SKM-1 treated with dmso at 0.1 percent for 144 hours (cell line): ENCODE data around the gene GREB1L.
A peak's percentile ranks its signal among the peaks of the same experiment; 100 is the strongest.

Experiments used
- DNase-seq: peaks from one replicate; lab custom pipeline; 2025; ENCODE audit not compliant: unreplicated experiment; lab: John Stamatoyannopoulos, UW

The GREB1L gene

DNA sequence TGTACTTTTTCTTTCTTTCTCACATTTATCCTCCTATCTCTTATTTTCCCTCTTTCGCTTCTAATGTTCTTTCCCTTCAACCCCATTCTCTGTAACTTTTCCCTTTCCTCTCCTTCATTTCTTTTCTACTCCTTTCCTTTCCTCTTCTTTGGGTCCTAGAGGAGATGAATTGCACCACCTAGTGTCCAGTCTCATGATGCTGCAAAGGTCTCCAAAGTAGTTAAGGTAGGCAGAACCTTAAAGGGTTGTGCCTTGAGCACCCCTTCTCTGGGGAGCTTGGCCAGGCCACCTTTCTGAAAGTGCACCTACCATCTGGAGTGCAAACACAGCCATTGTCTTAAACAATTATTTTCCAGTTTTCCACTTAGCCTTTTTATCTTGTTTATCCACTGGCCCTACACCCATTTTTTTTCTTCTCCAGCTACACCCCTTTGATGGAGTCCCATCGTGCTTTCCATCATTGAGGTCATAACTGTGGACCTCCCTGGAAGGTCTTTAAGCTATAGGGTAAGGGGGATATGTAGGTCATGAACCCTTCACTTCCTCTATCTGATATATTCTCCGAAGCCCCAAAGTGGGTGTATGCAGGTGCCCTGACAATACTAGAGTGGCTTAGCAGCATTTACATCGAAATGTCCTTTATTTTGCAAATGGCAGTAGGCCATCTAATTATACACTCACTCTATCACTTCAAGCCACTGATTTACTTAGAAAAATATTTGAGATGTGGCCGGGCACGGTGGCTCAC is 202.6 kb downstream of the GREB1L start:
- DNase-seq = peak; percentile 38

DNA sequence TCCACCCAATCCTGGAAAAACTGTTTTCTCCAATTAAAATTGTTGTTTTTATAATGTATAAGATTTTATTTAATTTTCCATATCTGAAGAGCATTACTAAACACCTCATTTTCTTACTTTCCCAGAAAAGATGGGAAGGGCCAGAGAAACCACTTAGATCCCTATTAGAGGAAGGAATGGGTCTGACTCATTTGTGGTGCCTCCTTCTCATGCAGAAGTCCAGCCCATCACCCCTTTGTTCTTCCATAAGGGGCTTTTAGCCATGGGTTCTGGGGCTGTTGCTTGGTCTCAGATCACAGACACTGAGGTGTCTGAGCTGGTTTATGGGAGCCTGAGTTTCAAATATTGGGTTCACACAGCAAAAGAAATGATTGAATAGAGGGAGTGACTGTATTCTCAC is 206.3 kb downstream of the GREB1L start:
- no peak for DNase-seq

DNA sequence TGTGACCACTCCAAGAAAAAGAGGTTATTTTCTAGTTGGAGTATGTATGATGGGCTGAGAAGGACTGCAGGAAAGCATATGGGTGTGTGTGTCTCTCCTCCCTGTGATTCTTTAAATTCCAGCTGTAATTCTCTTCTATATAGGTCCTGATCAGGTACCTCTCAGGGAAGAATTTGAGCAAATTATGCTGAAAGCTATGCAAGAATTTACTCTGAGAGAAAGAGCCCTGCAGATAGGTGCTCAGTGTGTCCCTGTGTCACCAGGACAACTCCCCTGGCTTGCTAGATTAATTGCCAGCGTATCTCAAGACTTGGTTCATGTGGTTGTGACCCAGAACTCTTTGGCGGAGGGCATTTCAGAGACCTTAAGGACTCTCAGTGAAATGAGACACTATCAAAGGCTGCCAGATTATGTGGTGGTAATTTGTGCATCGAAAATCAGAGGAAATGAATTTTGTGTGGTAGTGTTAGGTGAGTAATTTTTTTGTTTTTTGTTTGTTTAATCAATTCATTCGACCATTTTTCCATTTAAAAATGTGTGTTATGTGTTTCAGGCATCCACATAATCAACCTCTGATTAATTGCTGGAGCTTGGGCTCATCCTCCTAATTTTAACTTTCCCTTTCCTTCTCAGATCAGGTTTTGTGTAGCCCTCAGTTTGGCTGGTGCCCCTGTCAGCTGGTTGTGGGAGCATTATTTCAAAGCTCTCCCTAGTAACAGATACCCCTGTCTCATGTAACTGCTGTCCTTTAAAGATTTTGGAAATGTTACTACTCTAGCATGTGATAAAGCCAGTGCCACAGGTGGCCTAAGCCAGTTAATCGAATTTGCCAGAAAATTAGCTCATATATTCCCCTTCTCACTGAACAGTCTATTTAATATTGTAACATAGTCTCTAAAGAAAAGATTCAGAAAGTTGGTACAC is 207.6 kb downstream of the GREB1L start:
- no peak for DNase-seq

DNA sequence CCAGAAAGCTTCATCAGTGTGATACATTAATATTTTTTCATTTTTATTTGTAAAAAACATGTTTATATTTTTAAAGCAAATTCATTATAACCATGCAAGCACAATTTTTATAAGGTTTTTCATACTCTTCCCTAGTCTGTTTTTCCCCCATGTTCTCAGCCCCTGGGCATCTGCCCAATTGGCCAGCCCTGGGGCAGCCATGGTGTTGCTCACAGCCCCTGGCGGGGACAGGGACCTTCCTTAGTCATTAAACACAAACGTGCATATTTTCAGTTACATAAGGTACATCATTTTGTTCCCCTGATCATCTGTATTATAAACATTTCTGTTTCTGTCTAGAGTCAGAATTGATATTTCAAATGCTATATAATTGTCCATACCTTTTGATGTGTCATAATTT is 208.5 kb downstream of the GREB1L start:
- no peak for DNase-seq

DNA sequence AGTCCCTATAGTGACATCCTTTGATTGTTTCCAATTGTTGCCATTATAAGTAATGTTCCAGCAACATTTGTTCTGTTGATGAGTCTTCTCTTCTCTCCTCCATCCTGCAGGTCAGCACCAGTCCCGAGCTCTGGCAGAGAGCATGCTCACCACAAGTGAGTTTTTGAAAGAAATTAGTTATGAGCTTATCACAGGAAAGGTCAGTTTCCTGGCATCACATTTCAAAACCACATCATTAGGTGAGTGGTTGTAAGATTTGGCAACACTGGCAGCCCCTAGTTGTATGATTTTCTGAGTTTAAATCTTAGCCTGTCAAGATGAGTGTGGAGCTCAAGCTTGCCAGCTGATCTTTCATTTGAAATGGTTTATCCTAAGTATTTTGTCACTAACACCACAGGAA is 208.9 kb downstream of the GREB1L start:
- DNase-seq = no peak

DNA sequence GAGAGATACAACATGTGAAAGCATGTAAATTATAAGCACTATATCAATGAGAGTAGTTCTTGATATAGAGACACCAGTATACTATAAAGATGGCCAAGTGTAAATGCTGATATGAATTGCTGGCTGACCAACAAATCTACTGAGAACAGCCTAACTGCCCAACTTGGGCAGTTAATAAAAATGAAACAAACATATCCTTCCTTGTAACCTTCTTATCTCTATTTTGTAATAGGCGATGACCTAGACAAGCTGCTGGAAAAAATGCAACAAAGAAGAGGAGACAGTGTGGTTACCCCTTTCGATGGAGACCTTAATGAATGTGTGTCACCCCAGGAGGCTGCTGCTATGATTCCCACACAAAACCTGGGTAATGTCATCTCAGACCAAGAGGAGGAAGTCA is 209.8 kb downstream of the GREB1L start:
- DNase-seq = no peak

DNA sequence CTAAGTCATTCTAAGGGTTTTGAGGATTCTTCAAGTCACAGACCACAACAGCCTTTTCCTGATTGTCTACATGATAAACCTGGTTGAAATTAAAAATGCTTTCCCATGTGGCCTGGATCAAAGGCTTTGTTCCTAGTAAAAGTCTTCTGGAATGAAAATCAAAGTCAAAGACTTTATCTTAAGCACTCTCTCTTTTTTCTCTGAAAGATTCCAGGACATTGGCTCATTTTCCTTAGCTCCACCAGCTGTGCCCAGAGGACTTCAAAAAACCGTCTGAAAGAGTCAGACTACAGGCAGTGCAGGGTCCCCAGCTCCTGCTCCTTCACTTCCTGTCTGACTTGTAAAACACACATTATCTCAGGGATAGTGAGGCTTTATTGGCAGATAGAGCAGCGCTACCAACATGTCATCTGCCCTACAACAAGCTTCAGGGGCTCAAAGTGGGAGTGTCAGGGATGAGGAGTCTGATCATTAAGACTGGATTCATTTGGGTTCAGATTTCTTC is 210.3 kb downstream of the GREB1L start:
- no peak for DNase-seq

DNA sequence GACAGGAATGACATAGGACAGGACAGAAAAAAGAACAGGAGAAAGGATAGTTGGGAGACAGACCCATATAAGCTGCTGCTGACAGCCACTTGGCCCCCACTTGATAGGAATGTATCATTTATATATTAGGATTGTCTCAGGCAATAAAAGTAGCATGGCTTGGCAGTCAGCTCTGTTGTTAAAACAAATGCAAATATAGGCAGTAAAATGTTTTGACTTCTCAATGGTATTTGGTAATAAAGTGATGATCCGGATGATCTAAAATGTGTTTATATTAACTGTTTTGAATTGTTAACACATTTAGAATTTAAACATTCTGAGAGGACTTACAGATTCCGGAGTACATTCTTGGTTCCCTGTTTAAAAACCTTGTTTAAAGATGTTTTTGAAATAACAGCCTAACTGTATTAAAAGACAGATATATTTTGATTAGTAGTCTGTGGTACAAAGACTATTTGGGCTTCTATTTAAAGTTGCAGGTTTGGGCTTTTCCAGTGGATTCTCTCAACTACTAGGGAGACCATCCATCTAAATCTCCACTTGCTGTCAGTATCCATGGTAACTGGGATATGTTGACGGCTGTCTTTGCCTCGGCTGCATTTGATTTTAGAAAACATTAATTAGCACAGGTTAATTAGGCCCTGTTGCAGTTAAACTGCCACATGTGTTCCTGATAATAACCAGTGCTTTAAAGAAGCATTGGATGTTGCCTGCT is 210.9 kb downstream of the GREB1L start:
- no peak for DNase-seq

DNA sequence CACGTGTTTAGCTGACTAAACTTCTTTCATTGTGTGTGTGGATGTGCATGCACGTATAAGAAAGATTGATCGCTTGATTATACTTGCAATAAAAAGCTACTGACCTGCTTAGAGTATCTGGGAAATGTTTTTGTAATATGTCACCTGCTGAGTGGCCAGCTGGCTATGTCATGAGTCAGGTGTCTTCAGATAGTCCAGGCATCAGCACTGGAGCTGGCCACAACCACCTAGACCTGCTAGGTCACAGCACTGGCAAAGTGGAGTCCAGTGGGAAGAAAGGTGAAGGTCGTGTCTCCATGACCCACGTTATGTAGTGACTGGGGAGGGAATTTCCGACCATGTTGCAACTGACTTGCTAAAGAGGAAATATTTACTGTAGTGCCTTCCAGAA is 211.5 kb downstream of the GREB1L start:
- DNase-seq = no peak

DNA sequence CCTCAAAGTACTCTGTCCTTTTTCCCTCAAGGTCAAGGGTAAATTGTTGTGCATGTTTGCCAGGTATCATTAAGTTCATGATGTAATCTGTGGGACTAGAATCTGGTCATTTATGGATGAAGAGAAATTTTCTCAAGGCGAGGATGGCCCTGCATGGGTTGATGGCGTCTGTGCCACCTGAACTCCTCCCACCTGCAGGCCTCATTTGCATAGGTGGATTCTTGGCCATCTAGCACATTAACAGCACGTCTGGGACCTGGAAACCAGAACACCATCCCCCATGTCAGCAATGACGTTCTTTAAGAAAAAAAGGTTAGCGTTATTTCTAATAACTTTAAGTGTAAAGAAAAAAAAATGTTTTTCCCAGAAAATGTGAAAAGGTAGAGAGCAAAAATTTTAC is 212.7 kb downstream of the GREB1L start:
- DNase-seq = no peak

DNA sequence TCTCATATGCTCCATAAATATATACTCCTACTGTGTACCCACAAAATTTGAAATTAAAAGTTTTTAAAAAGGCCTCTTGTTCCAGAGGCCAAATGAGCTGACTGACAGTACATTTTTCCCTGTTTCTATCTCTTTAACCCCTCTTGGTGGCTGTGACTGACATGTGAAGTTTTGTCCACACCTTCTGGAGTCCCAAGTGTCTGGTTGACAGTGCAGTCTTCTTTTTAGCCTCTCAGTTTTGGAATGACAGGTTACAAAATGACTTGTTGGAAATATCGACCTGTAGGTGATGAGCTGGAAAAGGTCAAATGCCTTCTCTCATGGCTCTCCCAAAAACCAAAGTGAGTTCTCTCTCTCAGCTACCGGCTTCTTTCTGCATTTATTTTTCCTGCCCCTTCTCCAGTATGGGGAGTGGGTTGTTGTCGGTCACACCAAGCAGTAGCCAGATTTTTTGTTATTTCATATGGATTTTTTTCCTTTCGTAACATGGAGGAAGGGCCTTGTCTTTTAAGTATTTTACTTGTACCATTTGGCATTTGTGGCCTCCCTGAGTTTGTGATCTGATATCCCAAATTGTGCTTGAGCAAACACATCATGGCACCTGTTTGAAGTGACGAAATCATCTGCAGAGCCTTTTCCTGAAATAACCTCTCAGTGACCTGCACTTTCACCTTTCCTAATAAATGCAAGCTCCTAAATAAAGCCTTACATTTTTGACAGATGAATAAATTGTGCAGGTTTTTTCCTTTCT is 214.6 kb downstream of the GREB1L start:
- no peak for DNase-seq

DNA sequence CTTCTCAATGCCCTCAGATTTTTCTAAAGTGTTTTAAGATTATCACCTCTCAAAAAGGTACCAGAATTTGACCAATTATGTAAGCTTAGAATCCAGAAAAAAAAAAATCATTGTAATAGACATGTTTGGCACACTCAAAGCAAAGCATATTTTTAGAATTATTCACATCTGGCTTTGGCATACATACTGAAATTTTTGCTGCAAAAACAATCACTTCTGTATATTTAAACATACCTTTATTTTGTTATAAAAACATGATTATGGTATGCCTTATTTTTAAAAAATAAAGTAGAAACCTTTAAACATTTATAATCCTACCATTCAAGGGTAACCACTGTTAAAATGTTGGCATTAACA is 215.1 kb downstream of the GREB1L start:
- DNase-seq = no peak

DNA sequence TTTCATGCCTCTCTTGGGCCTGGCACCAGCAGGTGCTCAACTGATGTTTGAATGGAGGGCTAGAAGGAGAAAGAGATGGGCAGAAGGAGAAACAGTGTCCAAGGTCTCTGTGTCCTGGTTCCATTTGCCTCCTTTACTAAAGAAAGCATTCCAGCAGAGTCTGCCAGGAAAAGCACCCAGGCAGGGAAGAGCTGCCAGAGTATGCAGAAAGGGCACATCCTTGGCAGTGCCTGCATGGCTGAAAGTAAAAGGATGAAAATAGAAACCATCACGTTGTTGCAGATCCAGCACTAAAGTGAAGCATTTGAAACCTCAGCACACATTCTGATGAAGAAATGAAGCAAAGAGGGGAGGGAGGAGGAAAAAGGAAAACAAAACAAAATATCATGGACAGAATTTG is 216.3 kb downstream of the GREB1L start:
- no peak for DNase-seq

DNA sequence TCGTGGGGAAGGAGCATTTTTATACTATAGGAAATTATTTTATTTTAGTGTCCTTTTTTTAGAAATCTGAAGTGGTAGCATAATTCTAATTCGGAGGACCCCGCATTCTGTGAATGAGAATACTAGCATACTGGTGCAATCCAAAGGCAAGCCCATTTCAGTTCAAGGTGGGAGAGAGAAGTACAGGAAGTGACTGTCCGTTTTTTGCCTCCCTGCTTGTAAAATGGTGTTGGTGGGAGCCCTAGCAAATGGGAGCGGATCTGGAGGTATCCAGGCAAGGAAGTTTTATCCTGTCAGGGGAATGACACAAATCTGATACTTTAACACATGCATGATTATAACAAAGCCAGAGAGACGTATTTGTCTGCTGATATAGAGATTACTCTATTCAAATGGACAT is 216.8 kb downstream of the GREB1L start:
- DNase-seq = no peak

DNA sequence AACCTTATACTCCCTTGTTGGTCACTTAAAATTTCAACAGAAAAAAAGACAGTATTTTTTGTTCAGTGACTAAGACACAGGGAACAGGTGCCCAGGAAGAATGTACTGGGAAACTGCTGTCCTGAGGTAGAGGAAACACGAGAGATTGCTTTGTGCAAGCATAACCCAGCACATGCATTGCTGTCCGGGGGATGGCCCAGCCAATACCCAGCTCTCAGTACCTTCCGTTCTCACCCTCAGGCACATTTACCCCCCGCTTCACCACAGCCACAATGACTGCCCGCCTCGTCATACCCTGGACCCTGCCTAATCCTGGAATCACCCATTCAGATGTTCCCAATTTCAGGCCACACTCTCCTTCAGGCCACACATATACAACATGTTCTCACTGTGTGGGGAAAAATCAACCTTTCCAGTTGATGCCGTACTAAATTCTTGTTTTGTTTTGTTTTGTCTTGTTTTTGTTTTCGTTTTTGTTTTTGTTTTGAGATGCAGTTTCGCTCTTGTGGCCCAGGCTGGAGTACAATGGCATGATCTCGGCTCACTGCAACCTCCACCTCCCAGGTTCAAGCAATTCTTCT is 217.8 kb downstream of the GREB1L start:
- no peak for DNase-seq

DNA sequence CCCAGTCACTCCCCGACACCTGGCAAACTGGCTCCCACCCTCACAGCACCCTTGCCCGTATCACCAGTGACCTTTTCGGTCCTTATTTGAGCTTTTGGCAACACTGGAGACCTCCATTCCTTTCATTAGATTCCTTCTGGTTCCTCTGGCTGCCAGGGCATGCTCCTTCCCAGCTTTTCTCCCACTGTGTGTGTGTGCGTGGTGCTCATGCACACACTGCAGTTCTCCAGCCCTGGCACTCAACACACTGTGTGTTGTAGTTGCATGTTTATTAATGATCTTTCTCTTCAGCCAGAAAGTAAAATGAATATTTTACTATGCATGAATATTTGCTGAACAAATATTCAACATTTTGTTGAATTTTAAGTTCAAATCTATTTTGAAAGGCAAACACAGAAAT is 219.4 kb downstream of the GREB1L start:
- DNase-seq = no peak

DNA sequence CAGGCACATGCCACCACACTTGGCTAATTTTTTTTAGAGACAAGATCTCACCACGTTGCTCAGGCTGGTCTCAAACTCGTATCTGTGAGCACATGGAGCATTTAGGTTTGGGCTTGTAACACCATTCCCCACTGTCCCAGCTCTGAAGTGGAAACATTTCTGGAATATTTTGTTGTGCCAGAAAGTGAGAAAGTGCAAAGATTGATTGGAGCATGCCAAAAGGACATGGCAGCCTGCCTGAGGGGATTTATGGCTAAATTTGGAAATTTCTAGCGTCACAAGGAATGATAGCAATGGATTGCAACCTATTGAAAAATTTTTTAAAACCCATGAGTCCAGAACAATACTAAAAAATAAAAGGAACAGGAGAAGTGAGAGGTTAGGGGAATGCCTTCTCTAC is 221.7 kb downstream of the GREB1L start:
- DNase-seq = no peak

DNA sequence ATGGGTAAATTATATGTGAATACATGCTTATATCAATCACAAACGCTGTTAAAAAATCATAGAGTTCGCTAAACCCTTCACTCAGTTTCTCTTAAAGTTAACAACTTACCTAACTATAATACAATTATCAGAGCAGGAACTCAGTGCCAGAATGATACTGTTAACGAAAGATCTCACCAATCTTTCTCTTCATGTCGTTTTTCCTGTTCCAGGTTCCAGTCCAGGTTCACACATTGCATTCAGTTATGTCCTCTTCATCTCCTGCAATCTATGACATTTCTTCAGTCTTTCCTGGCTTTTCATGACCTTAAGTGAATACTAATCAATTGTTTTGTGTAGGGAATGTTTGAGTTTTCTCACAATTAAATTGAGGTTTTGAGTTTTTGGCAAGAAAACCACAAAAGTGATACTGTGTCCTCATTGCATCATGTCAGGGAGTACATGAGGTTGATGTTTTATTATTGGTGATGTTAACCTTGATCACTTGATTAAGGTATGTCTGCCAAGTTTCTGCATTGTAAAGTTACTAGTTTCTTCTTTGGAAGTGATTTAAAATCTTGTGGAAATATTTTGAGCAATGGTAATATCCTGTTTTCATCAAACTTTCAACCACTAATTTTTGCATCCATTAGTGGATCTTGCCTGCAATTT is 226.6 kb downstream of the GREB1L start:
- DNase-seq = no peak

DNA sequence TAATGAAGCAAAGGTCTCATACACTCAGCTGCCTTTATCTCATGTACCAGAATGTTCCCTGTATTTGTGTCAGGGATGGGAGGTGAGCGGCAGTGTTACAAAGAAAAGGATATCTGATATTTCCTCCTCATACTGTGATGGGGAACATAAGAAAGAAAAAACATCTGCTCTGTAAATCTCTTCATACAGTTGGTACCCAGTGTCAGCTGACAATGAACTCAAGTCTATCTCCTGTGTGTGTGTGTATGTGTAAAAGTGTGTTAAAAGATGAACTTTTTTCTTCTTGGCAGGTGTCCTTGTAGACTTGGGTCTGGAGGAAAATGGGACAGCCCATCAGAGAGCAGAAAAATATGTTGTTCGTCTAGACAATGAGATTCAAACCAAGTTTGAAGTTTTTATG is 230.7 kb downstream of the GREB1L start:
- DNase-seq = no peak

DNA sequence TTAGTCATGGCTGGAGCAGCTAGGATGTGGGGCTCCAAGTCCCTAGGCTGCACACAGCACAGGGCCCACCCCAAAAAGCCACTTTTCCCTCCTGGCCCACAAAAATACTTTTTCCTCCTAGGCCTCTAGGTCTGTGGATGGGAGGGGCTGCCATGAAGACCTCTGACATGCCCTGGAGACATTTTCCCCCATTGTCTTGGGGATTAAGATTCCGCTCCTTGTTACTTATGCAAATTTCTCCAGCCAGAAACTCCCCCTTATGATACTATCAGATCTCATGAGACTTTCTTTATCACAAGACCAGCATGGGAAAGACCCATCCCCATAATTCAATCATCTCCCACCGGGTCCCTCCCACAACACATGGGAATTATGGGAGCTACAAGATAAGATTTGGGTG is 232.6 kb downstream of the GREB1L start:
- DNase-seq = no peak
